HG03095 (cell line): ENCODE data around the gene IDI1.

Source experiments
- ATAC-seq: cut with Tn5 transposase; IDR thresholded peaks from one replicate; pipeline ENCODE4 v1.9.1; 2021; ENCODE audit warnings: moderate library complexity; ENCODE audit not compliant: unreplicated experiment

Gene IDI1

GRCh38 chr10:996031-996430, 52.9 kb downstream of the IDI1 start:
- no peak for ATAC-seq

GRCh38 chr10:995559-995926, 53.4 kb downstream of the IDI1 start:
- ATAC-seq, result no peak

GRCh38 chr10:994836-995558, 53.9 kb downstream of the IDI1 start:
- no peak for ATAC-seq

DNA sequence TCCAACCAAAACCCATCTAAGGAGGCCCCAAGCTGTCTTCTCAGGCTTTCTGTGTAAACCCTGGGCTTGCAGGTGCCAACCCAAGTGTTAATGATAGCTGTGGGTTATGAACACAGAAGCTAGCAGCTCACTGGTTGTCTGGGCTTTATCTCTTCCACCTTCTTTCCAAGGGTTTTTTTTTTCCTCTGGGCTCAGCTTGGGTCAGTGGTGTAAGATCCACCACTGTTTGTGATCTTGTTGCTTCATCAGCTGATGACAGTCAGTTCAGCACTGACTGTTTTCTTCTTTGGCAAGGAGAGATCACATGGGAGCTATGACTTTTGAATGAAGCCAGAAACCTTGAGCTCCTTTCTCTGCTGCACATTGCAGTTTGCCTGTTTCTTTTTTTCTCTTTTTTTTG, 56.0 kb downstream of the IDI1 start:
- ATAC-seq, result no peak

- ATAC-seq, result no peak
Observed at GRCh38 chr10:992467-992866, 56.5 kb downstream of the IDI1 start.

DNA sequence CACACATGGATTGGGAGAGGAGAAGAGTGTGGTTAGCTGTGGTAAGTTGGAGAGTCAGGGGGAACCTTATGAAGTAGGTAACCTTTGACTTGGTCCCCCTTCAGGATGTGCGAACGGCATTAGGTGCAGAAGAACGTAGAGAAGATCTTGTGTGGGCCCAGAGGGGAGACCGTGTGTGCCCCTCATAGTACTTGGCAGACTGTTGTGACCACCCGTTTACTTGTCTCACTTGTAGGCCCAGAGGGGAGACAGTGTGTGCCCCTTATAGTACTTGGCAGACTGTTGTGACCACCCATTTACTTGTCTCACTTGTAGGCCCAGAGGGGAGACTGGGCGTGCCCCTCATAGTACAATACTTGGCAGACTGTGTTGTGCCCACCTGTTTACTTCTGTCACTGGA, 58.1 kb downstream of the IDI1 start:
- ATAC-seq, result no peak
